SU-DHL-6 (cell line): ENCODE data around the gene YPEL3.

Source experiments
- EZH2phosphoT487 ChIP-seq: fragments of 200-600 bp; sonication (generic), shearing (Covaris generic); conservative IDR thresholded peaks from 2 replicates; pipeline ENCODE4 v1.6.1; 2018; ENCODE audit warnings: mild to moderate bottlenecking, antibody characterized with exemption, low read length, moderate library complexity, mixed read lengths
- TF ChIP-seq, protein P1 (sequence below): fragments of 200-600 bp; sonication (generic); IDR thresholded peaks from one replicate; pipeline ENCODE4 v1.5.1; 2017; ENCODE audit warnings: antibody characterized with exemption, mild to moderate bottlenecking, low read length, moderate library complexity; ENCODE audit not compliant: insufficient read depth, poor library complexity, severe bottlenecking

DNA sequence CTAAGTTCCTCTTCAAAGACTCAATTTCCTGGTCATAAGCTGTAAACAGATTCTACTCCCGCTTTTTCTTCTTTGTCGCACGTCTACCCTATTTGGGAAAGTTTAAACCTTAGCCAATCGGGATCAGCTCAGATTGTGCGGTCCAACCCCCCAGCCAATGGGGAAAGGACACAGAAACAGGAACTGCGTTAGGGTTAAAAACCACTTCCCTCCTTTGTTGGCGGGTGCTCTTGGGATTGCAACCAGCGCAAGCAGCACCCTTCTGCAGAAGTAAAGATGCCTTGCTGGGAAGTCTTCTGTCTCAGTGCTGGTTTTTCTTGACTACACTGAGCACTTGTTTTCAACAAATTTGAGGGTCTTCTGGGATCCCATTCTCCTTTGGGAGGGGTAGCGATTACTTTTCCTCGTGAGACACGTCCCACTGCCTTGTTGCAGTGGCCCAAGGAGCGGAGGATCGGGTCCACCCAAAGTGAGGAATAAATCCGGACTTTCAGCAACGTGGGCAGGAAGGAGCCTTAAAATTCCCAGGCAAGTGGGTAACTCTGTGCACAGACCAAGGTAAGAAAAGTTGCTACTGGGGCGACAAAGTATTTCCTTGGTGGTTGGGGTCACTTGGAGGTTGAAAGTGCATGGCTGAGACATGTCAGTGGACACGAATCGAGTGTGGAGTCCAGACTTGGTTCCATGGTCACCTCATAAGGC, 1.0 kb upstream of the YPEL3 start:
- TF ChIP-seq, protein P1, sequence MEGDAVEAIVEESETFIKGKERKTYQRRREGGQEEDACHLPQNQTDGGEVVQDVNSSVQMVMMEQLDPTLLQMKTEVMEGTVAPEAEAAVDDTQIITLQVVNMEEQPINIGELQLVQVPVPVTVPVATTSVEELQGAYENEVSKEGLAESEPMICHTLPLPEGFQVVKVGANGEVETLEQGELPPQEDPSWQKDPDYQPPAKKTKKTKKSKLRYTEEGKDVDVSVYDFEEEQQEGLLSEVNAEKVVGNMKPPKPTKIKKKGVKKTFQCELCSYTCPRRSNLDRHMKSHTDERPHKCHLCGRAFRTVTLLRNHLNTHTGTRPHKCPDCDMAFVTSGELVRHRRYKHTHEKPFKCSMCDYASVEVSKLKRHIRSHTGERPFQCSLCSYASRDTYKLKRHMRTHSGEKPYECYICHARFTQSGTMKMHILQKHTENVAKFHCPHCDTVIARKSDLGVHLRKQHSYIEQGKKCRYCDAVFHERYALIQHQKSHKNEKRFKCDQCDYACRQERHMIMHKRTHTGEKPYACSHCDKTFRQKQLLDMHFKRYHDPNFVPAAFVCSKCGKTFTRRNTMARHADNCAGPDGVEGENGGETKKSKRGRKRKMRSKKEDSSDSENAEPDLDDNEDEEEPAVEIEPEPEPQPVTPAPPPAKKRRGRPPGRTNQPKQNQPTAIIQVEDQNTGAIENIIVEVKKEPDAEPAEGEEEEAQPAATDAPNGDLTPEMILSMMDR, result no peak
- no peak for TF ChIP-seq EZH2phosphoT487
